Superior temporal gyrus (tissue), 1 donor: Measurements from ENCODE around the gene TLCD3B.

Experiments used
- DNase-seq: peaks from one replicate; pipeline ENCODE4 v3.0.0-alpha.2; 2016; ENCODE audit errors: extremely low spot score

Gene TLCD3B

DNA sequence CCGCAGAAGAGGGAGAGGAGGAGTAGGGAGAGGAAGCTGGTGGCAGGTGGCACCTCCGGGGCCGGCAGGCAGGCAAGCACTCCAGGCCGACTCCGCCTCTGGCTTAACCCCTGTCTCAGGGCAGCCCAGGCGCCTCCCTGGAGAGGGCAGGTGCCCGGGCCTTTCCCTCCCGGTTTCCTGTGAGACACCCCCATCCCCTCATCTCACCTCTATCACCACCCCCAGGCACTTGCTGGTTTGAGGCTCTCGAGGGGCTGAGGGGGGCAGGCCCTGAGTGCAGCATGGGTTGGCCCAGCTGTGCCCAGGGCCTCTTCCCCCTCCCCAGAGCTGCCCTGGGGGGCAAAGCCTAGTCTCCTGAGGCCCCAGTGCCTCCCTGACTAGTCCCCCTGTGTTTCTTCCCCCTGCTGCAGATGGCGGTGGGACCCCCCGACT is 26.2 kb downstream of the TLCD3B start:
- no peak for DNase-seq

DNA sequence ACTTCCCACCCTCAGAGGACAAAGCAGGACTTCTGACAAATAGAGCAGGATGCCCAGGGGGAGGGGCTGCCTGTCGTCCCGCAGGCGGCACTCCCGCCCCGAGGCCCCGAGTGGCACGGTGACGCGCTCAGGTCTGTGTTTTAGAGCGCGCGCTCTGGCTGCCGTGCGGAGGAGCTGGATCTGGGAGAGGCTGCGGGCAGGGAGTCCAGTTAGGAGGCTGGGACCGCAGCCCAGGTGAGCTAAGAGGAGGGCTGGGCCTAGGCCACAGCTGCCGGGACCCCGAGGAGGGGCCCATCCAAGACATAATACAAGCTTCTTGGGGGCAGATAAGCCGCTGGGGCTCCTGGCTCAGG is 26.7 kb downstream of the TLCD3B start:
- DNase-seq: no peak

- DNase-seq: no peak
Observed at GRCh38 chr16:30003670-30004423, 27.2 kb downstream of the TLCD3B start.

DNA sequence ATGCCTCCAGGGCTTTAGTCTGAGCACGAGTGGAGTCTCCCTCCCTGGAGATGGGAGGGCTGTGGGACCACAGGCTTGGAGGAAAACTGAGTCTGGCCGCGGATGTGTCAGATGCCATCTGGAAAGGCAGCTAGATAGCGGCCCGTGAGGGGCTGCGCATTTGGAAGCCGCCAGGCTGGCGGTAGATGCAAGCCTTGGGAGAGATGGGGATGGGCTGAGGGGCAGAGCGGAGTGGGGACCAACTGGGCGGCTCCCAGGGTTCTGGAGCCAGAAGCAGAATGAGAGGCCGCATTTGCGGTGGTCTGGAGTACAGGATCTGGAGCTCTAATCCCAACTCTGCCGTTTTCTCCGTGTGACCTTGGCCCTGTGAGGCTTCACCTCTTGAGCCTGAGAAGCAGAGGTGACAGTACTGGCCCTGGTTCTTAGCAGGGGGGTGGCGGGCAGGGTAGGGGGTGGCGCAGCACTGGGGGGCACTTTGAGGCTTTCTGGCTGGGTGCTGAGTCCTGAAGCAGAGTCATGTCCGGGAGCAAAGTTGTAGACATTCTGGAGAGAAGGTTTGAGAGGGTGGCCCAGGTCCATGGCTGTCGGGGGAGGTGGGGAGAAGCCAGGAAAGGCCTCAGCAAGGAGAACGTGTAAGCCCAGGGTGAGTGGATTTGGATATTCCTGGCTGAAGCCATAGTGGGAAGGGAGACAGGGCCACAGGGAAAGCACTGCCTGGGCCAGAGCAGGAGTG is 28.3 kb downstream of the TLCD3B start:
- no peak for DNase-seq

GRCh38 chr16:30000735-30001631 is 30.1 kb downstream of the TLCD3B start:
- no peak for DNase-seq

GRCh38 chr16:29999605-30000004 is 31.5 kb downstream of the TLCD3B start:
- no peak for DNase-seq

DNA sequence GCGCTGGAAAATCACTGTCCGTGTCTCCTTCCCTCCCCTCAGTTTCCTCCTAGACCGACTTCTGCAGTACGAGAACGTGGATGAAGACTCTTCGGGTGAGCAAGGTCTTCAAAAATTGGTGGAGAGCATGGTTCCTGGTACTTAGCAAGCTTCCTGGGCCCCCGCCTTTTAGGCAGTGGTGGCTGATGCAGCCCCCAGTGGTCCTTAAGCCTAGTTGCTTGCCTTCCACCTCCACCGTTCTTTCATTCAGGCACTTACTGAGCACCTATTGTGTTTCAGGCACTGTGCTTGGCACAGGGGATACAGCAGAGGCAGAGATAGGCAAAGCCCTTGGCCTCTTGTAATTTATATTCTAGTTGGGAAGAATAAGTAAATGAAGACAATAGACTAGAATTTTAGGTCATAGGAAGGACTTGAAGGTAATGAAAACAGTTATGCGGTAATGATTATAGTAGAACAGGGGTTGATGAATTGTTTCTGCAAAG is 34.3 kb downstream of the TLCD3B start:
- DNase-seq: no peak

DNA sequence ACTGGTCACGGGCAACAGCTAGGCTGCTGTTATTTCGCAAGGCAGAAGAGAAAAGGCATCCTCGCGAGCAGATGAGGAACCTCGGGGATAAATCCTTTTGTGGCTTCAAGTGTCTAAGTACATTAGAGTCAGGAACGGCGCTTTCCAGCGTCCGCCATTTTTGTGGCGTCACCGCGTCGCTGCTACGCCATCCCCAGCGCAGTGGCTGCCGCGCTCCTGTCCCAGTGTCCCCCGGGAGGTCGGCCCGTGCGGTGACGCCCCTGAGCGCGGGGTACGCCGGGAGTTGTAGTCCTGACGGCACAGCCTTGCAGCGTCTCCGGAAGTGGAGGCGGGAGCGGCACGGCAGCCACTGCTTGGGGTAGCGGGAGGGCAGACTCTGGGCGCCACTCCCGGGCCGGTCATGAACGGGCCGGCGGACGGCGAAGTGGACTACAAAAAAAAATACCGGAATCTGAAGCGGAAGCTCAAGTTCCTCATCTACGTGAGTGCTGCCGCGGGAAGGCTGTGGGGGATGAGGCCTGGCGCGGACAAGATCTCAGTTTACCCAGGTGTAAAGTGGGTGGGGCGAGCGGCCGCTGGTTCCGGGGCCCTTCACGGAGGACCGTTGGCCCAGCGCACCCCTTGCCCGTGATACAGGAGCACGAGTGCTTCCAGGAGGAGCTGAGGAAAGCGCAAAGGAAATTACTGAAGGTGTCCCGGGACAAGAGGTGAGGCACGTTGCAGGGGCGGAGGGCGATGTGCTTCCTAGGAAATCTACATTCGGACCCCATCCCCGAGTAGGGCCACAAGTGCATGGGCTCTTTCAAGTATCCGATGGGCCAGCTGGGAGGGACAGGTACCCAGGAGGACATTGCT is 34.9 kb downstream of the TLCD3B start, which contains the start of gene INO80E:
Gene INO80E, plus strand, starts transcription at position 331 of the 855 bp plus-strand sequence. Its CDS starts 70 bp downstream, at position 401.
- DNase-seq: peak; percentile 99

DNA sequence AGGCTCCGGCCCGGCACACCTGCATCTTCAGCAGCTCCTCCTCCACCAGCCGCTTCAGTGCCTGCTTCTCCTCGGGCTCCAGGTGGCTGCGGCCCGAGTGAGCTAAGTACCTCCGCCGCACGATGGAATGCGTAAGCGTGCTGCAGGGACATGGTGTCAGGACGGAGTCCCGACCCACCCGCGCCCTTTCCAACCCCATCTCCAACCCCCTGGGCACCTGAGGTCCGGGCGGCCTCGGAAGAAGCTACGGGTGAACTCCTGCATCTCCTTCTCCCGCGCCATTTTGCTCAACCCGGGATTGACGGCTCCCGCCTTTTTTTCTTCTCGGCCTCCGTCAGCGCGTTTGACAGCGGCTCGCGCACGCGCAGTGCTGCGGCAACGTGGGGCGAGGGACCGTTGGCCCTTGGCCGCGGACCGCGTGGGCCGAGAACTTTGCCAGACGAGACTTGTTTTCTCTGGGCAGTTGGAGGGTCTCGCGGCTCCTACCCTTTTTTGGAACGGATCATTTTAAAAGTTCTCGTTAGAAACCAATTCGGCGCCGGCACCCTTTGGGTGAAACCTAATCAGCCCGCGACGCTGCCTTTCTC is 35.7 kb downstream of the TLCD3B start, which contains the start of gene HIRIP3:
Gene HIRIP3, minus strand, starts transcription at position 294 of the 587 bp plus-strand sequence. Its CDS starts 12 bp downstream, at position 282.
- peak; percentile 94 for DNase-seq

DNA sequence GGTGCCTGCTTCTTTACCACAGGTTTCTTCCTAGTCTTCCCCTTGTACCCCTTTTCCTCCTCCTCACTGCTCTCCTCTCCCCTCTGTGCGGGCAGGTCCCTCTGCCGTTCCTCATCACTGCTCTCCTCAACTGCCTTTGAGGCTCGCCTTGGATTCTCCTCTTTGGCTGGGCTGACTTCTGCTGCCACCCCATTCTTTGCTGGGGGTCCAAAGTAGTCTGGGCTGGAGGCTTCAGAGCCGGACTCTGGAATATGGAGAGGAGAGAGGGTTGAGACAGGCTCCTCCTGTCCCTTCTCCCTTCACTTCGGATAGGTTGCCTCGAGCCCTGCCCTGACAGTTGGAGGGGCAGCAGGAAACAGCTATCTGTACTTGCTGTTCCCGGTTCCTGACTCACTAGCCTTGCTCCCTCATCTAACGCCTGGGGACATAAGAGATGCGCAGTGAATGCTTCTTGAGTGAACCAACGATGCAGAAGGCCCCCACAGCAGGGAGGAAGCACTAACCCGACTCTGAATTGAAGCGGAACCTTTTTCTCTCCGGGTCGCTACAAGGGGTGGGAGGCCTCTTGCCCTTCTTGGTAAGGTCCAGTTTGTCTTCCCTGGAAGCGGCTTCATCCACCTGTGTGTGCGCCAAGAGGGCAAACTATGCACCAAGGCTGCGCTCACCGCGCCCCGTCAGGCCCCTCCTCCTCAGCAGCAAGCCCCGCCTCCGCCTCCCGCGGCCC is 36.3 kb downstream of the TLCD3B start:
- peak; percentile 20 for DNase-seq

DNA sequence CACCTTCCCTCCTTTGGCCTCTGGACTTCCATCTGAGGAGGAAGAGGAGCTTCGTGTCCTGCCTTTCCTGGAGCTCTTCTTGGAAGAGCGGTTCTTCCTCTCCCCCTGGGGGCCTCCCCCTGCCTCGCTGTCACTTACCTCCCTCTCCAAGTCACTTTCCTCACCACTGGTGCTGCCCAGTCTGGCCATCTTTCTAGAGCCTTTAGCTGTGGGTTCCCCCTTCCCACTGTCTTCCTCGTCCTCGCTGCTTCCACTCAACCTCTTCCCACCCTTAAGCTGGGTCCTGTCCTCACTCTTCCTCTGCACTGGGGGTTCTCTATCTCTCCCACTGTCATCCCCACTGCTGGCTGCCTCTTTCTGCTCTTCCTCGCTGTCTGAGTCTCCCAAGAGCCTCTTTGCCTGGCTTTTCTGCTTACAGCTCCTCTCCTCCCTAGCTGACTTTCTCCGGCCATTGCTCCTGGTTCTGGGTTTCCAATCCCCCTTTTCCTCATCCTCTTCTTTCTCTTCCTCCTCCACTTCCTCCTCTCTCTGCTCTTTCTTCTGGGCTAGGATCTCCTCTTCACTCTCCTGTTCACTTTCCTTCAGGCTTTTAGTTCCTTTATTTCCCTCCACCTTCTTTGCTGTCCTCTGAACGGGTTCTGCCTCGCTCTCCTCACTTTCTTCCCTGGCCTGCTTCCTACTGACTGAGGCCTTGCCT is 37.0 kb downstream of the TLCD3B start:
- DNase-seq: no peak

- DNase-seq: no peak
Observed at GRCh38 chr16:29993191-29993902, 37.7 kb downstream of the TLCD3B start.

GRCh38 chr16:29992344-29992967 is 38.6 kb downstream of the TLCD3B start:
- DNase-seq: no peak

DNA sequence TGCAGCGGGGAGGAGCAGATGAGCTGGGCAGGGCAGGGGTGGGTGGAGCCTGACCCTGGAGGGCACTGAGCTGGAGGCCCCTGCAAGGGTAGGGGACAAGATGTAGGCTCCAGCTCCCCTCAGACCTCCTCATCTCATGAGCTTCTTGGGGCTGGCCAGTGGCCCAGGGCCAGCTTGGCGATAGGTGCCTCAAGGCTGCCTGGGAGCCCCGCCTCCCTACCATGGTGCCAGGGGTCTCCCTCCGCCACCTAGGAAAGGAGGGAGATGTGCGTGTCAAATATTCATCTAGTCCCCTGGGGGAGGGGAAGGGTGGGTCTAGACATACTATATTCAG is 39.5 kb downstream of the TLCD3B start:
- no peak for DNase-seq

DNA sequence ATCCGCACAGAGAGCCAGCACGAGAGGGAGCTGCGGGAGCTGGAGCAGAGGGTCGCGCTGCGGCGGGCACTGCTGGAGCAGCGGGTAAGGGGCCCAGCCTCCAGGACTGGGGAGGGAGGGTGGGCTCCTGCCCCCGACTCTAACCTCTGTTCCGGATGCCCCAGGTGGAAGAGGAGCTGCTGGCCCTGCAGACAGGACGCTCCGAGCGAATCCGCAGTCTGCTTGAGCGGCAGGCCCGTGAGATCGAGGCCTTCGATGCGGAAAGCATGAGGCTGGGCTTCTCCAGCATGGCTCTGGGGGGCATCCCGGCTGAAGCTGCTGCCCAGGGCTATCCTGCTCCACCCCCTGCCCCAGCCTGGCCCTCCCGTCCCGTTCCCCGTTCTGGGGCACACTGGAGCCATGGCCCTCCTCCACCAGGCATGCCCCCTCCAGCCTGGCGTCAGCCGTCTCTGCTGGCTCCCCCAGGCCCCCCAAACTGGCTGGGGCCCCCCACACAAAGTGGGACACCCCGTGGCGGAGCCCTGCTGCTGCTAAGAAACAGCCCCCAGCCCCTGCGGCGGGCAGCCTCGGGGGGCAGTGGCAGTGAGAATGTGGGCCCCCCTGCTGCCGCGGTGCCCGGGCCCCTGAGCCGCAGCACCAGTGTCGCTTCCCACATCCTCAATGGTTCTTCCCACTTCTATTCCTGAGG is 40.0 kb downstream of the TLCD3B start:
- DNase-seq: no peak

GRCh38 chr16:29990034-29990433 is 41.0 kb downstream of the TLCD3B start:
- DNase-seq: no peak

GRCh38 chr16:29989111-29989858 is 41.8 kb downstream of the TLCD3B start:
- no peak for DNase-seq
